Measurements from ENCODE around the gene SKA3.
"Not testable (repeated sequence)": the region's sequence is repeated elsewhere in the genome, so short reads cannot be mapped to it uniquely, and the experiment has no call there.

SKA3 gene

DNA sequence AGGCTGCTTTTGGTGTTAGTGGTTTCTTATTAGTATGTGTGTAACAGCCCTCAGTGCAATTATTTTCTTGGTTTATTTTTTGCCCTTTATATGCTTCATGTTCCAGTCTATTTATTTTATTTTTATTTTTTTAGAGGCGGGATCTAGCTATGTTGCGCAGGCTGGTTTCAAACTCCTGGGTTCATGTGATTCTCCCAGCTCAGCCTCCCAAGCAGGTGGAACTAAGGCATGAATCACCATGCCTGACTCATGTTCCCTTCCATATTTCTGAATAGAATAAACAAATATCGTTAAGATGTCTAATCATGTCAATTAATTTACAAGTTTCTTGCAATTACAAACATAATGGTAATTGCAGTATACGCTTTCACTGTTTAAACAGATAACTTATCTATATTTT lies 11.7 kb downstream of the SKA3 start:
- no peak for DNase-seq

DNA sequence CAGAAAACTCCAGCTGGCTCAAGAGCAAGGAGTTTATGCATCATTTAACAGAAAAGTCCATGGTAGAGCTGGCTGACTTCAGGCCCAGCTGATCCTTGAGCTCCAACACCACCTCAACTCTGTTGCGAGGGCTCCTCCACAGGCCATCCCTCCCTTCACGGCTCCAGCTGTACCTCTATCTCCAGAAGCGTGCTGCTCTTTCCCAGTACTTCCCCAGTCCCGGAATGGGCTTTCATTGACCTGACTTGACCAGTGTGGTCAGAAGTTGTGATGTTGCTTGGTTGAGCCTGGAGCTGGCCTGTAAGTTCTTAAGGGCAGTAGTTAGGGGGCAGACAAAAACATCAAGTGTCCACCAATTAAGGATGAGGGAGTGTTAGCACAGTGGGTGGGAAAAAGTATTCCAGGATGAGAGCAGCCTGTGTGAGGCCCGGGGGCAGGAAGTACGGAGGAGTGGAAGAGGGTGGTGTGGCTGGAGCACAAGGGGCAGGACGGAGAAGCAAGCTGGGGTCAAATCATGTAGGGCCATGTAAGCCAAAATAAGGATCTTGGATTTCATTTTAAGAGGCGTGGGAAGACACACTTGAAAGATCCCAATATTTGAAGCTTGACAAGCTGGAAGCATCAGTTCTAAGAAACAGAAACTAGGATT lies 24.0 kb downstream of the SKA3 start:
- DNase-seq: no peak

DNA sequence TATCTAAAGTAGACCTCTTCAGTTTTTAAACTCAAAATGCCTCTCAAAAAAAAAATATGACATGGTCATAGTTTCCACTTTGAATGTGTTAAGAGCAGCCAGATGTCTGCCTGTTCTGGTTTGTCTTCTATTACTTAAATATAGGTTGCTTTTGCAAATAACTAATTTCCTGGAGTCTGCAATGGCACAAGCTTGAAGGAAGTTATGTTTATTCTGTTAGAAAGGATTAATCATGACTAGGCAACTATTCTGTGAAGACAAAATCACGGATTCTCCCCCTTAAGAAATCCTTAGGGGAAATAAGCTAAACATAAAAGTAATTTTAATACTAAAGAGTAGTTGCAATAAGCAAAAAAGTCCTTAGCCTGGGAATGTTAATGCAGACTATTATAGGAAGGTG lies 26.3 kb downstream of the SKA3 start:
- no peak for DNase-seq

DNA sequence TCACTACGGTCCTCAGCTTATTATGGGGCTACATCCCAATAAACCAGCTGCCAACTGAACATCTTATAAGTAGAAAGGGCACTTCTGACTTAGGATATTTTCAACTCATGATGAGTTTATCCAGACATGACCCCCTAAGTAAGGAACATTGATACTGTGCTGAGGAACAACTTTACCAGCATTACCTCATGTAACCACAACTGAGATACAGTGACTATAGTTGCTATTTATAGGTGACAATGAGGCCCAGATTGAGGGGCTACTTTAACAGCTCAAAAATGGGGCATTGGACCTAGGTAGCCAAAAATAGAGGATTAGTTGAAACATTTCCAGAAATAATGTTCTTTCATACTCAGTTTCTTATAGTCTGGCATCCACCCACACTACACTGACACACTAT lies 26.8 kb downstream of the SKA3 start:
- DNase-seq: no peak

DNA sequence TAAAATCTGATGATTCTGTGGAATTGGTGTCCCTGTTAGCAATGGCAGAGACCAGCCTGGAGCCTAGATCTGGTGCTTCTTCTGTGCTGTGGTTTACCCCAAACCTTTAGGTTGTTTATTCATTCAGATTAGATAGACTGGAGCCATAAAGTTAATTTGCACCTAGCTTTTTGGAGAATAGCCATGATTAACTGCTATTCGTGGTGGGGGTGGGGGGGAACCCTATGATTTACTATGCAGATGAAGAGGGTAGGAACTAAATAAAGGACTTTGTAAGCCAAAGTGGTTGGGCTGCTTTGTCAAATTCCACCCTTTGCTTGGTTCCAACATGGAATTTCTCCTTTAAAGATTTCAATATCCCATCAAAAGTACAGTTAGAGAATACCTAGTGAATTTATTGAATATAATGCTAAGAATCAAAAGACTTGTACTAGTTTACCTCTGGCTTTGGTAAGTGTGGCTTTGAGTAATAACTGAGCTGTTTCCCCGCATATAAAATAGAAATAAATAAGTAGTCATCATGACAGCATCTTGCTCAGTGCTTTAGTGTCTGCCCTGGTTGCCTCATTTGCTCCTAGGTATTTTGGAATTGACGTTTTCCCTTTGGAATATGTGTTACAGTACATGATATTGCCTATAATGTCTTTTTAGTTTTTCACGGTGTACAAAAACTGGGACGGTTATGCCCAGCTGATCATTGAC lies 27.6 kb downstream of the SKA3 start:
- no peak for DNase-seq

DNA sequence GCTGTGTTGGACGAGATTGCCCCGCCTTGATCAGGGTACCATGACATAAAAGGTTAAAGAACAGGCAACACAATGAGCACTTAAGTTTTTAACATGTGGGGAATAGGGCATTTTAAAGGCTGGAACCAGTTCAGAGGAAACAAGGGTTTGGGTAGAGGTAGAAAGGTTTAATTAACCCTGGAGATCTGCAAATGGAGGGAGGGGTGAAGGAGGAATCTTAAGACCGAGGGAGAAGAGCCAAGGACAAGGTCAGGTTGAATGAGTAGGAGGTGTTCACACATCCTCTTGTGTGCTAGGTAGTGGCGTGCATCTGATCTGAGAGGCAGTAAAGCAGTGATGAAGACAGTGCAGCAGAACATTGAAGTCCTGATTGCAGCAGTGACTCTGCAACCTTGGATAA lies 28.5 kb downstream of the SKA3 start:
- DNase-seq: no peak

DNA sequence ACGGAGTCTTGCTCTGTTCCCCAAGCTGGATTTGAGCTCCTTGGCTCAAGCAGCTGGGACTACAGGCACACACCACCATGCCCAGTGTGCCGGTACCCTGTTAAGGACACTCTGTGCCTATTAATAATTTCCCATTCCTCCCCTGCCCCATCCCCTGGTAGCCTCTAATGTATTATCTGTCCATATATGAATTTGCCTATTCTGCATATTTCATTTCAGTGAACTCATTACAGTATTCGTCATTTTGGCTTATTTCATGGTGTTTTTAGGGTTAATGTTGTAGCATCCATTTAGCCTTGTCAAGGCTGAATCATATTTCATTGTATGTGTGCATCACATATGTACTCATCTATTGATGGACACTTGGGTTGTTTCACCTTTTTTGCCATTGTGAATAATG lies 33.6 kb downstream of the SKA3 start:
- DNase-seq: no peak

DNA sequence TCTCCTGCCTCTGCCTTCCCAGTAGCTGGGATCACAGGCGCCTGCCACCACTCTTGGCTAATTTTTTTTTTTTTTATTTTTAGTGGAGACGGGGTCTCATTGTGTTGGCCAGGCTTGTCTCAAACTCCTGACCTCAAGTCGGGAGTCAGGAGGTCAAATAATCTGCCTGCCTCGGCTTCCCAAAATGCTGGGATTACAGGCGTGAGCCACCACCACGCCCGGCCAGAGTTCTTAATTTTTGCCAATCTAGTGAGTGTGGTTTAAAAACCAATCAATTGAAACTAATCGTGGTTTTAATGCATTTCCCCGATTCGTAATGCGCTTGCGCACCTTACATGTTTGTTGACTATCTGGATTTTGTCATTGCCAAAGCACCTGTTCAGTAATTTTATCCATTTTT lies 37.0 kb downstream of the SKA3 start:
- DNase-seq: no peak

DNA sequence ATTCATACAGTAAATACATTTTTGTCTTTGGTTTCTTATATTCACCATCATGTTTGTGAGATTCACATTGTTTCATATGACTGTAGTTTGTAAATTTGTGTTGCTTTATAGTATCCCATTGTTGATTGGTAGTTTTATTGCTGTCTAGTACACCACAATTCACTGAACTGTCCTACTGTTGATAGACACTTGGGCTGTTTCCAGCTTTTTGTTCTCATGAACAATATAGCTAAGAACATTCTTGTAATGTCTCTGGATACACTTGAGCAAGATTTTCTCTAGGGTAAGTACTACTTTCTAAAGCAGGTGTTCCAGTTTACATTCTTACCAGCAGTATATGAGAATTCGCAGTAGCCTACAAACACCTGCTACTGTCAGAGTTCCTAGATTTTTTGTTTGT lies 37.8 kb downstream of the SKA3 start:
- no peak for DNase-seq

DNA sequence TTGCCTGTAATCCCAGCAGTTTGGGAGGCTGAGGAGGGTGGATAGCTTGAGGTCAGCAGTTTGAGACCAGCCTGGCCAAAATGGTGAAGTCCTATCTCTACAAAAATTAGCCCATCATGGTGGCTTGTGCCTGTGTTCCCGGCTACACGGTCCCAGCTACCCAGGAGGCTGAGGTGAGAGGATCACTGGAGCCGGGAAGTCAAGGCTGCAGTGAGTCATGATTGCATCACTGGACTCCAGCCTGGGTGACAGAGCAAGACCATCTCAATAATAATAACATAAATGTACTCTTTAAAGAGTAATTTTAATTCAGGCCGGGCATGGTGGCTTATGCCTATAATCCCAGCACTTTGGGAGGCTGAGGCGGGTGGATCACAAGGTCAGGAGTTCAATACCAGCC lies 38.7 kb downstream of the SKA3 start:
- DNase-seq: no peak

DNA sequence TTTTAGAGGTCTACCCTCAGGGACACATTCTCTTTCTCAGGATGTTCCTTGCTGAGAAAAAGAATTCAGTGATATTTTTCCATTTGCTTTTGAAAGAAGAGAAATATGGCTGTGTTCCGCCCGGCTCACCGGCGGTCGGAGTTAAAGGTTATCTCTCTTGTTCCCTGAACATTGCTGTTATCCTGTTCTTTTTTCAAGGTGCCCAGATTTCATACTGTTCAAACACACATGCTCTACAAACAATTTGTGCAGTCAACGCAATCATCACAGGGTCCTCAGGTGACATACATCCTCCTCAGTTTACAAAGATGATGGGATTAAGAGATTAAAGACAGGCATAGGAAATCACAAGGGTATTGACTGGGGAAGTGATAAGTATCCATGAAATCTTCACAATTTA lies 40.5 kb downstream of the SKA3 start:
- DNase-seq: not testable (repeated sequence)

DNA sequence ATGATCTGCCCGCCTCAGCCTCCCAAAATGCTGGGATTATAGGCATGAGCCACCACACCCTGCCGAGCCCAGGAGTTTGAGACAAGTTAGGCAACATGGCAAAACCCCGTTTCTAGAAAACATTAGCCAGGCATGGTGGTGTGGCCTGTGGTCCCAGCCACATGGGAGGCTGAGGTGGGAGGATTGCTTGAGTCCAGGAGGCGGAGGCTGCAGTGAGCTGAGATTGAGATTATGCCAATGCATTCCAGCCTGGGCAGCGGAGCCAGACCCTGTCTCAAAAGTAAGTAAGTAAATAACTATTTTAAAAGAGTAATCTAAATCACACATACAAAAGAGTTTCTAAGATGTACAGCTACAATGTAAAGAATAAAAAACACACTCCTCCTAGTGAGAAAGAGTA lies 41.9 kb downstream of the SKA3 start:
- DNase-seq: no peak

DNA sequence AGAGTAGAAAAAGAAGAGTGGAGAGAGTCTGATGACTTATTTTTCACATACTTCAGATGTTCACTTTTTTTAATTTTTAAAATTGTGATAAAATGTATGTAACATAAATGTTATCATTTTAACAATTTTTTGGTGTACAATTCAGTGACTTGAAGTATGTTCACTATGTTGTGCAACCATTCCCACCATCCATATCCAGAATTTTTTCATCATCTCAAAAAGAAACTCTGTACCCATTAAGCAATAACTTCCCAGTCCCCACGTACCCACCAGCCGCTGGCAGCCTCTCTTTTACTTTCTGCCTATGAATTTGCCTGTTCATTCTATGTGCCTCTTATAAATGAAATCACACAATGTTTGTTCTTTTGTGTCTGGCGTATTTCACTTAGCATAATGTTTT lies 43.3 kb downstream of the SKA3 start:
- DNase-seq: no peak

DNA sequence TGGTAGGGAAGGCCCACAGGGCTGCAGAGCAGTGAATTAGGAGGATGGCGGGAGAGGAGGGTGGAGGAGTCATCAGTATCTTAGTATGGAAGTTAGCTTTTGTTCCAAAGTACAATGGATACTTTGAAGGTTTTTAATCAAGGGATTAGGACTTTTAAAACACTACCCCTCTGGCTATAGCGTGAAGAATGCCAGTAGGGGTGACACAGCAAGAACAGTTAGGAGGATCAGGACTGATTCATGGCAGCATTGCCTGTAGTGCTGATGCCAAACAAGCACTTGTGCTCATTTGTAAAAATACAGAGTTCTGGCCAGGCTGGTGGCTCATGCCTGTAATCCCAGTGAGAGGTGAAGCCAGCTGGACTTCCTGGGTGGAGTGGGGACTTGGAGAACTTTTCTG lies 46.2 kb downstream of the SKA3 start:
- DNase-seq: no peak

DNA sequence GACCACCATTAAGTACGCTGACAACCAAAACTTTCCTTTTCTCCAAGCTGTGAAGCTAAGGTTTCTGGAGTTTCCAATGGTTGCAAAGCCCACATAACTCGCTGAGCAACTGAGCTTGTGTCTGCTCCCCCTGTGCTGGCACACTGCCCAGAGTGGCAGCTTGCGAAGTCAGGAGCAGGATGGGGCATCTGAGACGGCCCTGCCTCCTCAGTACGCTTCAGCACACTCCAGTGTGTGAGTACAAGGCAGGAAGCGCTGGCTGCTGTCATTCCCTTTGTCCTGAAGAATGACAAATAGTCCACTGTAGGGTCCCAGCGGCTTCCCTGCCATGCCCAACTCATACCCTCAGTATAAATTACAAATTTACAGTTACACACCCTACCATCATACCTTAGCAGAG lies 51.5 kb downstream of the SKA3 start:
- no peak for DNase-seq

DNA sequence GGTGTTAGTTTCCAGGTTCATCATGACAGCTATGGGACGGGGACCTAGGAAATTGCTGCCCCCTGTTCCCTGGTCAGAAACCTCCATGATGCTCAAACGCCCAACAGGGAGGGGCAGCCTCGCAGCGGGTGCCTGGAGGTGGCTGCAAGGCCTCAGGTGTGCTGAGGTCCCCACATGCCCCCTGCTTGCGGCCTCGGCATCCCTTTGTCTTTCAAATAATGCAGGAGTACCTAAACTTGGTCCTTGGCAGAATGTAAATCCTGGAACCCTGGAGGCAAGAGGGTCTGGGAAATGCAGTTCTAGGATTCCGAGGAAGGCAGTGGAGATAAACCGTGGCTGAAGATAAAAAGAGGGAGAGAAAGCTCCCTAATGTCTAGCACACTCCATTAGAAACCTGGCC lies 52.4 kb downstream of the SKA3 start:
- no peak for DNase-seq

DNA sequence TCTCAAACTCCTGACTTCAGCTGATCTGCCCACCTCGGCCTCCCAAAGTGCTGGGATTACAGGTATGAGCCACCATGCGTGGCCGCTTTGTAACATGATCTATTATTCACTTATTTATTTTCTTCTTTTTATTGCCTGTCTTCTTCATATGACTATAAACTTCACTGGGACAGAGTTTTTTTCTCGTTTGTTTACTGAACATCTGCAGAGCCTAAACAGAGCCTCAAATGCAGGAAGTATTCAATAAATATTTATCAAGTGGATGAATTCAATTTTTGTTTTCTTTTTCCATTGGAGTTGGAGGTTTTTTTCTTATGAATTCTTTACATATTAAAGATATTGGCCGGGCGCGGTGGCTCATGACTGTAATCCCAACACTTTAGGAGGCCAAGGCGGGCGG lies 54.7 kb downstream of the SKA3 start:
- DNase-seq: no peak

DNA sequence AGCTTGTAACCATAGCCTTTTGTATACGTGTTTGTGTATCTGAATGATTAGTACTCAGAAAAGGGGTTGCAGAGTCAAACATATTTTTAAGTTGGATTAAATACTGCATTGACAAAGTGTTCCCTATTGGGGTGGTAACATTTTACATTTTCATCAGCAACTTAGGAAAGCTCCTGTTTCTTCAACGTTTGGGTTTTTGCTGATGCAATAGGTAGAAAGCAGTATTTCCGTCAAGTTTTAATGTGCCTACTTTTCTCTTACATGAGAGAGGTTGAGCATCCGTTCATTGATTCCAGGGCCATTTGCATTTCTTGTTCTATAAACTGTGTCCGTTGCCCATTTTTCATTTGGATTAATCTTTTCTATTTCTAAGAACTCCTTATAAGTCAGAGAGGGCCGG lies 56.2 kb downstream of the SKA3 start:
- DNase-seq: no peak

DNA sequence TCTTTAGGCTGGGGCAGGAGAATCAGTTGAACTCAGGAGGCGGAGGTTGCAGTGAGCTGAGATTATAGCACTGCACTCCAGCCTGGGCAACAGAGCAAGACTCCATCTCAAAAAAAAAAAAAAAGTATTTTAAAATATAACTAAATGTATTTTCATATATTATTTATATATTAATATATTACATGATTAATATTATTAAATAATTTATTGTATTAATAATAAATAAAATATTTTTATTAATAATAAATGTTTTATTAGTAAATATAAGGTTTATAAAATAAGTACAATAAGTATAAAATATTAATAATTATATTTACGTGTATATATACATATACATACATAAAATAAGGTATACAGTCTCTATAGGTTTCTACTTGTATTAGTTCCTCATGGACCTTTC lies 56.8 kb downstream of the SKA3 start:
- no peak for DNase-seq

DNA sequence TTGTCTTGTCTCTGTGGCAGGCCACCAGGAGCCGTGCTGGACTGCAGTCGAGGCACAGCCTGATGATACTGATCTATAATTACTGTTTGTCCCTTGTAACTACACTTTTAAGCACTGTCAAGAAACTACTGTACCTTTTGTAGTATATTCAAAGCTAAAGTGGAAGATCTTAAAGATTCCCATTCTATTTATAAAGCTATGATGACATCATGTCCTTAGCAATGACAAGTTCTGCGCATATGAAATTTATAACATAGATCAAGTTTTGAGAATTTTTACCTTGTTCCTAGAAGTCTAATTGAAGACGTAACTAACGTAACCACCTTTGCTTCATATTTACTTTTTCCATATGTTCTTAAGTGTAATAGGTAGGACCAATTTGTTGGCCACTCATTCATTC lies 58.2 kb downstream of the SKA3 start:
- no peak for DNase-seq

DNA sequence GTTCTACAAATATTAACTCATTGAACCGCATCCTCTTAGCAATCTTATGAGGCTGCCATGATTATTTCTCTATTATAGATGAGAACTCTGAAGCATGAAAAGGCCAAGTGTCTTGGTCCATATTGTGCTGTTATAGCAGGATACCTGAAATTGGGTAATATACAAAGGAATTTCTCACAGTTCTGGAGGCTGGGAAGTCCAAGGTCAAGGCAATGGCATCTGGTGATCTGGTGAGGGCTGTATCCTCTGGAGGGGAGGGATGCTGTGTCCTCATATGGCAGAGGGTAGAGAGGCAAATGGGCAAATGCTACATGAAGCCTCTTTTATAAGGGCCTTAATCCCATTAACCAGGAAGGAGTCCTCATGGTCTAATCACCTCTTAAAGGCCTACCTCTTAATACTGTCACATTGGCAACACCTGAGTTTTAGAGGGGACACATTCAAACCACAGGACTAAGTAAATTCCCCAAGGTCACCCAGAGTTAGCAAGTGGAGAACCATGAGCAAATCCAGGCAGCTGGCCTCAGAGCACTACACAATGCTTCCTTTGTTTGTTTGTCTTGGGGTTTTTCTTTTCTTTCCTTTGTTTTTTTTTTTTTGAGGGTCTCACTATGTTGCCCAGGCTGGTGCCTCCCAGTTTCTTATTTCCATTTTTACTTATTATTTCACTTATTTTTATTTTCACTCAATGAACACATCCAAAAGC lies 59.1 kb downstream of the SKA3 start:
- no peak for DNase-seq

DNA sequence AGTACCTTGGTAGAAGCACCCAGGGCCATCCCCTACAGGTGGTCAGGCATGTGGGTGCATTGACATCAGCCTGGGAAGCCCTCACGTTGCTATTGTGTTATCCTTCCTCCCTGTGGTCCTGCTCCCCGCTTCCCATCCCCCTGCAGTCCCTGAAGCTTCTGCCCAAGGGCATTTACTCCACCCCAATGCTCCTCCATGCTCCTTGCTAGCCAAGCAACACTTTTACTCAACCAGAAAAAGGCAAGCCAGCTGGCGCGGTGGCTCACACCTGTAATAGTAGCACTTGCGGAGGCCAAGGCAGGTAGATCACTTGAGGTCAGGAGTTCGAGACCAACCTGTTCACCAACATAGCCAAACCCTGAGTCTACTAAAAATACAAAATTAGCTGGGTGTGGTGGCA lies 60.2 kb downstream of the SKA3 start:
- no peak for DNase-seq

DNA sequence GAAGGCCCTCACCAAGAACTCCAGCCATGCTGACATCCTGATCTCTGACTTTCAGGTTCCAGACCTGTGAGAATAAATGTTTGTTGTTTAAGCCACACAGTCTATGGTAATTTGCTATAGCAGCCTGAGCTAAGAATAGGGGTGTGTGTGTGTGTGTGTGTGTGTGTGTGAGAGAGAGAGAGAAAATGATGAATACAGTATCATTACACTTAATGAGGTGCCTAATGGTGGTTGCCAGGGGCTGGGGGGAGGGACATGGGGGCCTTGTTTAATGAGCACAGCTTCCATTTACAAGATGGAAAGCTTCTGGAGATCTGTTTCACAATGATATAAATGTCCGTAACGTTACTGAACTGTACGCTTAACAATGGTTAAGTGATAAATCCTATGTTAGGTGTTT lies 61.1 kb downstream of the SKA3 start:
- no peak for DNase-seq

DNA sequence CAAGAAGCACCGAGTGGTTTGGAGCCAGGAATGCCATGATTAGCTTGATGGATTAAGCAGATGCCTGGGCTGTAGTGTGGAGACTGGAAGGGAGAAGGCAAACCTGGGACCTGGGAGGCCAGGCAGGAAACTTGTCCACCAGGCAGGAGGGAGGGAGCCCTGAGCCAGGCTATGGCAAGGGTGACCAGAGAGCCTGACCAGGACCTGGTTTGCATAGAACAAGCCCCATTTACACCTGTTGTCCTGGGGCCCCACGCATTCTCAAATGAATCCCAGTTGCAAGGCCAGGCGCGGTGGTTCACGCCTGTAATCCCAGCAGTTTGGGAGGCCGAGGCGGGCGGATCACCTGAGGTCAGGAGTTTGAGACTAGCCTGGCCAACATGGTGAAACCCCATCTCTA lies 64.8 kb downstream of the SKA3 start:
- no peak for DNase-seq

DNA sequence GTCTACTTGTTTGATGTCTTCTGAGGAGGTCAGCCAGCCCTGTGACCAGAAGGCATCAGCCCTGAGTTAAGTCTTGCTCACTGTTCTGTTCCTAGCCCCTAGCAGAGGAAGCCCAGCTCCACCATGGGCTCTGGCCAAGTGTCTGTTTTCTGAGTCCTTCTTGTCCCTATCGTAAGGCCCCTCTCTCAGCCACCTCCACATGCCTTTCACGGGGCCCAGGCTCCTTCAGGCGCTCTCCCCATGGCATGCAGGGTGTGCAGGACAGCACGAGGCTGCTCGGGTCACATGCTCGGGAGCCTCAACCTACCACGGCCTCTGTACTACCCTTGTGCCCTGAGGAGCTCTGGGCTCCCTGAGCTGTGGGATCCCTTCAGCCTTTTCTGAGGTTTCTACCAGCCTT lies 67.2 kb downstream of the SKA3 start:
- no peak for DNase-seq
